Right lobe of liver (tissue), 6 donors: ENCODE measurements around the gene RAB3B. TPM values are rescaled to one million over a fixed set of nuclear protein-coding genes. Genes with fewer than 3 reads are reported as not detected.

Experiments used
- ATAC-seq, 4 donors: fragments of 200-7000 bp; cut with Tn5 transposase; one replicate each; pipeline ENCODE4 v1.9.1; 2020; ENCODE audit warnings: mild to moderate bottlenecking in 4 of 4, moderate library complexity in 4 of 4
- DNase-seq, 3 donors: peaks; one replicate each; pipeline ENCODE4 v3.0.0-alpha.2; 2020
- H3K27ac ChIP-seq, 3 donors: fragments of 200-600 bp; one replicate each; pipeline ENCODE4 v1.8.0; 2022
- H3K27me3 ChIP-seq, 2 donors: fragments of 200-600 bp; one replicate each; pipeline ENCODE4 v1.8.0; 2022
- H3K36me3 ChIP-seq, 4 donors: fragments of 200-600 bp; sonication (generic) in 1 of 4; one replicate each; pipeline versions ENCODE4 v1.5.1 to v1.8.0; 2017 to 2022; ENCODE audit warnings: control low read depth in 1 of 4
- H3K4me1 ChIP-seq, 4 donors: fragments of 200-600 bp; sonication (generic) in 1 of 4; one replicate each; pipeline versions ENCODE4 v1.5.1 to v1.8.0; 2017 to 2022; ENCODE audit warnings: control low read depth in 1 of 4
- H3K4me3 ChIP-seq, 3 donors: fragments of 200-600 bp; one replicate each; pipeline ENCODE4 v1.8.0; 2022
- H3K9me3 ChIP-seq, 4 donors: fragments of 200-600 bp; sonication (generic) in 1 of 4; one replicate each; pipeline versions ENCODE4 v1.5.1 to v1.8.0; 2017 to 2022; ENCODE audit warnings: control low read depth in 1 of 4
- POLR2A ChIP-seq: fragments of 450-650 bp; IDR thresholded peaks from one replicate; pipeline ENCODE4 v1.6.1; 2017; ENCODE audit warnings: antibody characterized with exemption, mild to moderate bottlenecking
- WGBS: methylation state at CpG from one replicate; pipeline ENCODE4 v1.1.6; 2018; ENCODE audit warnings: low coverage, low lambda C conversion rate; ENCODE audit not compliant: insufficient coverage; ENCODE audit errors: missing lambda C conversion rate; 5-methylcytosine and 5-hydroxymethylcytosine counted together
- intact Hi-C, 2 donors: fragments of 100-400 bp; cut with DNase I; formaldehyde crosslinking; loops; one replicate each; pipeline versions ENCODE4 v1.11.2 to v1.14.1; 2022
- total RNA-seq, 6 experiments: library from RNA; depleted of rRNA in 2 of 6; stranded (reverse); fragments of >200 nt in 2 of 6; fragmentation: NEBNext Ultra II Directional in 3 of 6; extraction: Animal tissue kit (Norgen Biotek cat#: 25700) in 3 of 6; gene quantifications; one replicate each; pipeline versions ENCODE4 v1.1.0 to v1.2.4, GENCODE V29; 2016 to 2023
- TF ChIP-seq, protein P1 (sequence below), 4 donors: fragments of 200-600 bp in 3 of 4; fragments of 450-650 bp in 1 of 4; IDR thresholded peaks; one replicate each; pipeline versions ENCODE4 v1.5.1 to v1.8.0; 2016 to 2022; ENCODE audit warnings: antibody characterized with exemption in 4 of 4, mild to moderate bottlenecking in 2 of 4
- donor health status: DM: no; HTN: yes; CAD: no.
- donor health status: DM: no; HTN: no; CAD: no.
- donor health status: DM: no; HTN: no; CAD: no.
- donor health status: DM: no; HTN: yes; CAD: no.
- donor health status: DM: no; HTN: yes; CAD: no.

Gene RAB3B
- total RNA-seq, 6 experiments from 2014 or later = 0.05 to 9.7 (median 4.4) TPM

DNA sequence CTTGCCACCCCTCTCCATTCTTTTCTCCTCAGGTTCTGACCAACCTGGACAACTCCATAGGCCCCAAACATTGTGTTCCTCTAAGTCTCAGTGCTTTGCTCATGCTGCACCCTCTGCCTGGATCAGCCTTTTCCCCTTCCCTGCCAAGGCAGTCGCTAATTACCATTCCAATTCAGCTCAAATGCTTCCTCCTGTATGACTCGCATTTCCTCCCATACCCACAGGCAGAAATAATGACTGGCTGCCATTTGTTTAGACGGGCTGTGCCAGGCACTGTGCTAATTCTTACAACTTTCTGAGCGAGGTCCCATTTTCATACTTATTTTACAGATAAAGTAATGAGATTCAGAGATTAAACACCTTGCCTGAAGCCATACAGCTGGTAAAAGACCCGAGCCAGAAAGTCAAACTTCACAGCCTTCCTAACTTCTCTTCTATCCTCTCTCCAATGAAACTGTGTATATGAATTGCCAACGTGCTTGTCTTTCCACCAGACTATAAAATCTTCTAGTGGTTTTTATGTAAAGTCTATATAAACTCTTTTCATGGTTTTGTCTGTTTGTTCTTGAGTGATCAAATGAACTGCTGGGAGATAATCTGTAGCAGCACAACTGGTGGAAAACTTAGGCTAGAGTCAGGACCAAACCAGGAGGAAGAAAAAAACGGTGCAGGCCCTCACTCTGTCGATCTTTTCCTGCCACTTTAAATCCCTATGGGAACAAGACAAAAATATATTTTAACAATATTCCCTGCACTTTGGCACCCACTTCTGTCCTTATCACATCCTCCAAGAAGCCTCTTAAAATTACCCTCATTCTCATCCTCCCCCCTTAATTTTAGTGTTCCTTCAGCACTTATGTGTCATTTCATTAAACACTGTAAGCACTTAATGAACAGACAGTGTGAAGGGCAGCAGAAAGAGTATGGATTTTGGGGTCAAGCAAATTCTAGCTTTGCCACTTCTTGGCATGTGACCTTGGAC lies 33.7 kb downstream of the RAB3B start:
- no peaks in the 10 kb centered on the region for H3K9me3 ChIP-seq
- no peak overlapping the region for H3K4me3 ChIP-seq
- H3K27ac ChIP-seq = no peak overlapping the region
- no peaks in the 10 kb centered on the region for H3K4me1 ChIP-seq
- DNase-seq (no peak), ATAC-seq (peak in 1 of 4 donors; percentile 16)
- TF ChIP-seq, protein P1, sequence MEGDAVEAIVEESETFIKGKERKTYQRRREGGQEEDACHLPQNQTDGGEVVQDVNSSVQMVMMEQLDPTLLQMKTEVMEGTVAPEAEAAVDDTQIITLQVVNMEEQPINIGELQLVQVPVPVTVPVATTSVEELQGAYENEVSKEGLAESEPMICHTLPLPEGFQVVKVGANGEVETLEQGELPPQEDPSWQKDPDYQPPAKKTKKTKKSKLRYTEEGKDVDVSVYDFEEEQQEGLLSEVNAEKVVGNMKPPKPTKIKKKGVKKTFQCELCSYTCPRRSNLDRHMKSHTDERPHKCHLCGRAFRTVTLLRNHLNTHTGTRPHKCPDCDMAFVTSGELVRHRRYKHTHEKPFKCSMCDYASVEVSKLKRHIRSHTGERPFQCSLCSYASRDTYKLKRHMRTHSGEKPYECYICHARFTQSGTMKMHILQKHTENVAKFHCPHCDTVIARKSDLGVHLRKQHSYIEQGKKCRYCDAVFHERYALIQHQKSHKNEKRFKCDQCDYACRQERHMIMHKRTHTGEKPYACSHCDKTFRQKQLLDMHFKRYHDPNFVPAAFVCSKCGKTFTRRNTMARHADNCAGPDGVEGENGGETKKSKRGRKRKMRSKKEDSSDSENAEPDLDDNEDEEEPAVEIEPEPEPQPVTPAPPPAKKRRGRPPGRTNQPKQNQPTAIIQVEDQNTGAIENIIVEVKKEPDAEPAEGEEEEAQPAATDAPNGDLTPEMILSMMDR (IDR thresholded peaks at IDR 0.05) = no peak
- TF ChIP-seq POLR2A = no peak
- H3K36me3 ChIP-seq = no peaks in the 10 kb centered on the region
- intact Hi-C loops = no loop called here
- no peaks in the 10 kb centered on the region for H3K27me3 ChIP-seq
- 55% methylated on average over 8 of the region's 8 CpGs for WGBS

DNA sequence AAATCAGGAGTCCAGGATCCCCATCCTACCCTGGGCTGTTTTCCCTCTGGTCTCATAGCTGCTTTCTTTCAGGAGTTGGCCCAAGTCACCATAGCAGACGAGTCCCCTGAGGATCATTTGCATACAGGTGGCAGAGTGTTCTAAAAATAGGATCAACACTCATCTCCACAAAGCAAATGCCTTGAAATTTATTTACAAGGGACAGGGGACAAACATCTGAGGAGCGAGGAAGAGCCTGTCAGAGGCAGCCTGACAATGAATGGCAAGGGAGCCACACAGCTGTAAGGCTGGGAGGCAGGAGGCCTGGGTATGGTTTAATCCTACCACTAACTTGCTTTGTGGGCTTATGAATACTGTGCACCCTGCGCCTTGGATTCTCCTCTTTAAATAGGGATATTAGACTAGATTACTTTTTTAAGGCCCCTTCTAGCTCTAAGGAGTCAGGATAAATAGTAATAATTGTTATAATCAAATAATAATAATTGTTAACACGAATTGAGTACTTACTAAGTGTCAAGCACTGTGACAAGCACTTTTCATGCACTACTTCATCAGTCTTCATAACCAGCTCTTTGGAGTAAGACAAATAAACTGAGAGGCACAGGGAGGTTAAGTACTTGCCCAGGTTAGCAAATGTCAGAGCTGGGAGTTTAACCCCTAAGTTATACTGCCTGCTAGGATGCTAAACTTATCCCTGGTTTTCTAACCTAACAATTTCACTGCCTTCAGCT lies 34.5 kb downstream of the RAB3B start:
- no peak overlapping the region for H3K4me3 ChIP-seq
- WGBS = 64% methylated on average over 4 of the region's 4 CpGs
- H3K27ac ChIP-seq = no peak overlapping the region
- TF ChIP-seq, protein P1 (IDR thresholded peaks at IDR 0.05) = no peak
- TF ChIP-seq POLR2A = no peak
- H3K9me3 ChIP-seq = no peaks in the 10 kb centered on the region
- no peak for DNase-seq
- no peaks in the 10 kb centered on the region for H3K27me3 ChIP-seq
- ATAC-seq = peak in 1 of 4 donors; percentile 29
- intact Hi-C loops = no loop called here
- H3K36me3 ChIP-seq = no peaks in the 10 kb centered on the region
- H3K4me1 ChIP-seq = no peaks in the 10 kb centered on the region

DNA sequence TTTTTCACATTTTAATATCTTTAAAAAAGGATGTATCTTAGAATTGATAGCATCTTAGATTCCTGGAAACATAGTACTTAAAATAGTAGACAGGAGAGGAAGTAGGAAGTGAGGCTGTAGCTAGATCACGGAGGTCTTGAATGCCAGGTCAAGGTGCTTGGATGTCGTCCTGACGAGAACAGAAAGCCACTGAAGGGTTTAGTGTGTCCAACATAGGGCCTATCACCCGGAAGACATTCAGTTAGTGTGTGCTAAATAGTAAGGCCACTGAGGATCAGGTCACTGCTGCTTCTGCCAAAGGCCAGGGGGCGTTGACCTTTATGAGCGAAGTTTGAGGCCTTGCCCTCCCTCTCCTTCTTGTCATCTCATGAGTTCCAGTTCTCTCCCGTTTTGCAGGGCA lies 35.7 kb downstream of the RAB3B start:
- Histone ChIP-seq H3K4me1 (no peaks in the 10 kb centered on the region), H3K4me3 (no peak overlapping the region), H3K36me3 (no peaks in the 10 kb centered on the region), H3K27ac (no peak overlapping the region), H3K9me3 (no peaks in the 10 kb centered on the region), H3K27me3 (no peaks in the 10 kb centered on the region)
- 40% methylated on average over 6 of the region's 7 CpGs for WGBS
- intact Hi-C loops = no loop called here
- ATAC-seq = peak in 3 of 4 donors; percentile 12 to 90 (median 43)
- TF ChIP-seq, protein P1 (IDR thresholded peaks at IDR 0.05) = no peak
- no peak for TF ChIP-seq POLR2A
- DNase-seq = peak in 1 of 3 donors; percentile 38

GRCh38 chr1:51953079-51953478 lies 37.4 kb downstream of the RAB3B start:
- ATAC-seq (no peak), DNase-seq (no peak)
- TF ChIP-seq POLR2A = no peak
- TF ChIP-seq, protein P1 (IDR thresholded peaks at IDR 0.05) = no peak
- WGBS = 100% methylated on average over 1 of the region's 1 CpG
- H3K4me1 ChIP-seq = no peaks in the 10 kb centered on the region
- H3K9me3 ChIP-seq = no peaks in the 10 kb centered on the region
- no peaks in the 10 kb centered on the region for H3K36me3 ChIP-seq
- H3K4me3 ChIP-seq = no peak overlapping the region
- H3K27ac ChIP-seq = no peak overlapping the region
- no peaks in the 10 kb centered on the region for H3K27me3 ChIP-seq
- intact Hi-C loops = no loop called here
